Endodermal cell (in vitro differentiated cells): ENCODE results near the gene CNOT10. TPM values are rescaled to one million over a fixed set of nuclear protein-coding genes. Genes with fewer than 3 reads are reported as not detected.

Experiments
- DNase-seq: peaks from one replicate; pipeline ENCODE4 v3.0.0-alpha.2; 2017
- H3K27ac ChIP-seq: 2 replicates; pipeline ENCODE4 v1.5.1; 2013; ENCODE audit warnings: mild to moderate bottlenecking, low read depth, low read length, moderate library complexity
- H3K27me3 ChIP-seq: 2 replicates; pipeline ENCODE4 v1.6.1; 2013; ENCODE audit warnings: mild to moderate bottlenecking, low read length, moderate library complexity; ENCODE audit not compliant: insufficient read depth, control insufficient read depth, poor library complexity, severe bottlenecking
- H3K36me3 ChIP-seq: 2 replicates; pipeline ENCODE4 v1.7.0; 2013; ENCODE audit warnings: mild to moderate bottlenecking, low read length, moderate library complexity; ENCODE audit not compliant: control insufficient read depth, insufficient read depth
- H3K4me1 ChIP-seq: one replicate; pipeline ENCODE4 v1.7.0; 2013; ENCODE audit warnings: low read length; ENCODE audit not compliant: control insufficient read depth, insufficient read depth
- H3K4me3 ChIP-seq: 2 replicates; pipeline ENCODE4 v1.5.1; 2013; ENCODE audit warnings: mild to moderate bottlenecking, low read length, moderate library complexity
- H3K9ac ChIP-seq: 2 replicates; pipeline ENCODE4 v1.6.1; 2013; ENCODE audit warnings: mild to moderate bottlenecking, low read length, moderate library complexity; ENCODE audit not compliant: poor library complexity, severe bottlenecking; ENCODE audit errors: extremely low read depth
- H3K9me3 ChIP-seq: 2 replicates; pipeline ENCODE4 v1.6.1; 2013; ENCODE audit warnings: mild to moderate bottlenecking, low read length, moderate library complexity; ENCODE audit not compliant: control insufficient read depth
- H3K27ac Mint-ChIP-seq: 2 replicates; pipeline ENCODE4 v1.8.0; 2020; ENCODE audit warnings: mixed read lengths
- H3K27me3 Mint-ChIP-seq: 2 replicates; pipeline ENCODE4 v1.8.0; 2021; ENCODE audit warnings: mild to moderate bottlenecking, mixed read lengths; ENCODE audit not compliant: insufficient read depth
- H3K36me3 Mint-ChIP-seq: 2 replicates; pipeline ENCODE4 v1.8.0; 2020; ENCODE audit warnings: low read depth, mixed read lengths
- H3K4me1 Mint-ChIP-seq: 2 replicates; pipeline ENCODE4 v1.8.0; 2020; ENCODE audit warnings: mixed read lengths
- H3K4me3 Mint-ChIP-seq: 2 replicates; pipeline ENCODE4 v1.8.0; 2020; ENCODE audit warnings: mild to moderate bottlenecking, moderate library complexity, mixed read lengths
- H3K9me3 Mint-ChIP-seq: 2 replicates; pipeline ENCODE4 v1.8.0; 2020; ENCODE audit warnings: mild to moderate bottlenecking, mixed read lengths
- CTCF ChIP-seq: fragments of 200-600 bp; sonication (generic); conservative IDR thresholded peaks from 2 replicates; pipeline ENCODE4 v1.5.0; 2021; ENCODE audit warnings: antibody characterized with exemption, mild to moderate bottlenecking
- WGBS, 2 experiments: methylation state at CpG; one replicate each; pipeline versions ENCODE4 v1.1.5 to v1.1.7; 2013; ENCODE audit warnings: missing lambda C conversion rate in 2 of 2, mixed read lengths in 1 of 2; ENCODE audit not compliant: insufficient coverage in 1 of 2, insufficient read length in 1 of 2; 5-methylcytosine and 5-hydroxymethylcytosine counted together
- total RNA-seq, 2 donors: library from RNA; stranded (reverse); fragmentation: NEBNext Ultra II Directional in 1 of 2; extraction: Animal tissue kit (Norgen Biotek cat#: 25700) in 1 of 2; gene quantifications; 2 replicates in 1 of 2; 3 replicates in 1 of 2; pipeline ENCODE4 v1.2.1, GENCODE V29; 2021

CNOT10 gene
- total RNA-seq, 2 donors from 2014 or later = 53.6 to 54.1 TPM

GRCh38 chr3:32751377-32751776 is 66.4 kb downstream of the CNOT10 start:
- no peak for DNase-seq
- no peak overlapping the region for H3K4me3 Mint-ChIP-seq
- H3K27ac ChIP-seq = no peak overlapping the region

GRCh38 chr3:32755761-32756160 is 70.8 kb downstream of the CNOT10 start:
- WGBS, 2 experiments = 96 to 100% methylated on average over 3 of the region's 3 CpGs
- H3K27me3 Mint-ChIP-seq = no peaks in the 10 kb centered on the region

More at GRCh38 chr3:32751377-32751776, 66.4 kb downstream of the CNOT10 start:
- Histone ChIP-seq H3K27me3 (no peaks in the 10 kb centered on the region), H3K9ac (no peak overlapping the region), H3K4me1 (no peaks in the 10 kb centered on the region), H3K9me3 (no peaks in the 10 kb centered on the region), H3K36me3 (peaks cover 18% of the 10 kb centered on the region), H3K4me3 (no peak overlapping the region)
- H3K27ac Mint-ChIP-seq = no peak overlapping the region
- no peaks in the 10 kb centered on the region for H3K9me3 Mint-ChIP-seq
- peaks cover 35% of the 10 kb centered on the region for H3K36me3 Mint-ChIP-seq
- no peaks in the 10 kb centered on the region for H3K27me3 Mint-ChIP-seq
- no peak for TF ChIP-seq CTCF
- peaks cover 4% of the 10 kb centered on the region for H3K4me1 Mint-ChIP-seq
- 100% methylated on average over 1 of the region's 1 CpG; no CpG with 5 or more reads in 1 of the 2 experiments for WGBS, 2 experiments

GRCh38 chr3:32757618-32758374 is 72.8 kb downstream of the CNOT10 start:
- Histone ChIP-seq H3K4me3 (no peak overlapping the region), H3K27ac (no peak overlapping the region), H3K27me3 (no peaks in the 10 kb centered on the region), H3K9ac (no peak overlapping the region), H3K4me1 (no peaks in the 10 kb centered on the region), H3K36me3 (peaks cover 36% of the 10 kb centered on the region), H3K9me3 (no peaks in the 10 kb centered on the region)
- 100% methylated on average over 1 of the region's 2 CpGs for WGBS, 2 experiments
- Mint-ChIP-seq H3K9me3 (no peaks in the 10 kb centered on the region), H3K27ac (no peak overlapping the region), H3K27me3 (no peaks in the 10 kb centered on the region), H3K4me3 (no peak overlapping the region), H3K36me3 (peaks cover 35% of the 10 kb centered on the region), H3K4me1 (peaks cover 6% of the 10 kb centered on the region)
- DNase-seq = no peak
- TF ChIP-seq CTCF = no peak

More at GRCh38 chr3:32755761-32756160, 70.8 kb downstream of the CNOT10 start:
- no peaks in the 10 kb centered on the region for H3K27me3 ChIP-seq
- peaks cover 31% of the 10 kb centered on the region for H3K36me3 Mint-ChIP-seq
- H3K27ac Mint-ChIP-seq = no peak overlapping the region
- no peak overlapping the region for H3K9ac ChIP-seq
- TF ChIP-seq CTCF = no peak
- H3K27ac ChIP-seq = no peak overlapping the region
- no peaks in the 10 kb centered on the region for H3K9me3 Mint-ChIP-seq
- no peak overlapping the region for H3K4me3 ChIP-seq
- H3K9me3 ChIP-seq = no peaks in the 10 kb centered on the region
- peaks cover 6% of the 10 kb centered on the region for H3K4me1 Mint-ChIP-seq
- no peak overlapping the region for H3K4me3 Mint-ChIP-seq
- peak; percentile 27 for DNase-seq
- H3K4me1 ChIP-seq = no peaks in the 10 kb centered on the region
- peaks cover 28% of the 10 kb centered on the region for H3K36me3 ChIP-seq
